Ishikawa (cell line): Measurements from ENCODE around the gene SLC35F6.

Experiments used
- CEBPB ChIP-seq: IDR thresholded peaks from 2 replicates; pipeline ENCODE4 v1.6.1; 2012
- CREB1 ChIP-seq: IDR thresholded peaks from 2 replicates; pipeline ENCODE4 v1.6.1; 2012; ENCODE audit warnings: low read depth
- EGR1 ChIP-seq: IDR thresholded peaks from 2 replicates; pipeline ENCODE4 v1.6.1; 2012
- EP300 ChIP-seq: IDR thresholded peaks from 2 replicates; pipeline ENCODE4 v1.6.1; 2012; ENCODE audit warnings: borderline replicate concordance
- MAX ChIP-seq: IDR thresholded peaks from 2 replicates; pipeline ENCODE4 v1.6.1; 2012
- NFIC ChIP-seq: IDR thresholded peaks from 2 replicates; pipeline ENCODE4 v1.6.1; 2012
- TAF1 ChIP-seq: IDR thresholded peaks from 2 replicates; pipeline ENCODE4 v1.6.1; 2012; ENCODE audit warnings: low read depth, mild to moderate bottlenecking
- TEAD4 ChIP-seq: IDR thresholded peaks from 2 replicates; pipeline ENCODE4 v1.6.1; 2012
- ZBTB7A ChIP-seq: IDR thresholded peaks from 2 replicates; pipeline ENCODE4 v1.6.1; 2012; ENCODE audit warnings: low read depth
- TF ChIP-seq, protein P1 (sequence below): IDR thresholded peaks from 2 replicates; pipeline ENCODE4 v1.6.1; 2012
- TF ChIP-seq, protein P2 (sequence below): IDR thresholded peaks from 2 replicates; pipeline ENCODE4 v1.6.1; 2012; ENCODE audit warnings: low read depth, mild to moderate bottlenecking

DNA sequence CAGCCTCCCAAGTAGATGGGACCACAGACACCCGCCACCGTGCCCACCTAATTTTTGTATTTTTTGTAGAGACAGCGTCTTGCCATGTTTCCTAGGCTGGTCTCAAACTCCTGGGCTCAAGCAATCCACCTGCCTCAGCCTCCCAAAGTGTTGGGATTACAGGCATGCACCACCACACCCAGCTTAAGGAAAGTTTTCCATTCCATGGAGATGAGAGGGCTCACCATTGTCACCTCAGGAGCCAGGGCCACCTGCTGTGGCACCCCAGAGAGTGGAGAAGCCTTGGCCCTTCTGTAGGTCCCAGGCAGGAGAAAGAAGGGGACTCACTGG lies 4.6 kb downstream of the SLC35F6 start:
- TF ChIP-seq CREB1 (no peak), MAX (no peak), TAF1 (no peak), TEAD4 (no peak), CEBPB (no peak), EP300 (no peak), ZBTB7A (no peak), NFIC (no peak), EGR1 (no peak)
- TF ChIP-seq, protein P1, sequence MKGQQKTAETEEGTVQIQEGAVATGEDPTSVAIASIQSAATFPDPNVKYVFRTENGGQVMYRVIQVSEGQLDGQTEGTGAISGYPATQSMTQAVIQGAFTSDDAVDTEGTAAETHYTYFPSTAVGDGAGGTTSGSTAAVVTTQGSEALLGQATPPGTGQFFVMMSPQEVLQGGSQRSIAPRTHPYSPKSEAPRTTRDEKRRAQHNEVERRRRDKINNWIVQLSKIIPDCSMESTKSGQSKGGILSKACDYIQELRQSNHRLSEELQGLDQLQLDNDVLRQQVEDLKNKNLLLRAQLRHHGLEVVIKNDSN: no peak
- TF ChIP-seq, protein P2, sequence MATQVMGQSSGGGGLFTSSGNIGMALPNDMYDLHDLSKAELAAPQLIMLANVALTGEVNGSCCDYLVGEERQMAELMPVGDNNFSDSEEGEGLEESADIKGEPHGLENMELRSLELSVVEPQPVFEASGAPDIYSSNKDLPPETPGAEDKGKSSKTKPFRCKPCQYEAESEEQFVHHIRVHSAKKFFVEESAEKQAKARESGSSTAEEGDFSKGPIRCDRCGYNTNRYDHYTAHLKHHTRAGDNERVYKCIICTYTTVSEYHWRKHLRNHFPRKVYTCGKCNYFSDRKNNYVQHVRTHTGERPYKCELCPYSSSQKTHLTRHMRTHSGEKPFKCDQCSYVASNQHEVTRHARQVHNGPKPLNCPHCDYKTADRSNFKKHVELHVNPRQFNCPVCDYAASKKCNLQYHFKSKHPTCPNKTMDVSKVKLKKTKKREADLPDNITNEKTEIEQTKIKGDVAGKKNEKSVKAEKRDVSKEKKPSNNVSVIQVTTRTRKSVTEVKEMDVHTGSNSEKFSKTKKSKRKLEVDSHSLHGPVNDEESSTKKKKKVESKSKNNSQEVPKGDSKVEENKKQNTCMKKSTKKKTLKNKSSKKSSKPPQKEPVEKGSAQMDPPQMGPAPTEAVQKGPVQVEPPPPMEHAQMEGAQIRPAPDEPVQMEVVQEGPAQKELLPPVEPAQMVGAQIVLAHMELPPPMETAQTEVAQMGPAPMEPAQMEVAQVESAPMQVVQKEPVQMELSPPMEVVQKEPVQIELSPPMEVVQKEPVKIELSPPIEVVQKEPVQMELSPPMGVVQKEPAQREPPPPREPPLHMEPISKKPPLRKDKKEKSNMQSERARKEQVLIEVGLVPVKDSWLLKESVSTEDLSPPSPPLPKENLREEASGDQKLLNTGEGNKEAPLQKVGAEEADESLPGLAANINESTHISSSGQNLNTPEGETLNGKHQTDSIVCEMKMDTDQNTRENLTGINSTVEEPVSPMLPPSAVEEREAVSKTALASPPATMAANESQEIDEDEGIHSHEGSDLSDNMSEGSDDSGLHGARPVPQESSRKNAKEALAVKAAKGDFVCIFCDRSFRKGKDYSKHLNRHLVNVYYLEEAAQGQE: no peak
